ENCODE measurements around the gene CD14.

CD14 gene

DNA sequence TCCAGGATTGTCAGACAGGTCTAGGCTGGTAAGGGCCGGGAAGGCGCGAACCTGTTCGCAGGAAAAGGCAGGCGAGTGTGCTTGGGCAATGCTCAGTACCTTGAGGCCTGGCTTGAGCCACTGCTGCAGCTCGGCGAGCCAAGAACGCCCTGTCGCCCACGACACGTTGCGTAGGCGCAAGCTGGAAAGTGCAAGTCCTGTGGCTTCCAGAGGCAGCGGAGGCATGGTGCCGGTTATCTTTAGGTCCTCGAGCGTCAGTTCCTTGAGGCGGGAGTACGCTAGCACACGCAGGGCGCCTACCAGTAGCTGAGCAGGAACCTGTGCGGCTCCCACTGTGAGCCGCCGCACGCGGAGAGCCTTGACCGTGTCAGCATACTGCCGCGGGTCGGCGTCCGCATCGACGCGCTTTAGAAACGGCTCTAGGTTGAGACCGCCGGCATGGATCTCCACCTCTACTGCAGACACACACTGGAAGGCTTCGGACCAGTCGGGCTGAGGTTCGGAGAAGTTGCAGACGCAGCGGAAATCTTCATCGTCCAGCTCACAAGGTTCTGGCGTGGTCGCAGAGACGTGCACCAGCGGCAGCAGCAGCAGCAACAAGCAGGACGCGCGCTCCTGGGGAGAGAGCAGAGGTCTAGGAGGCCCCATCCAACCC is 482 bp downstream of the CD14 start:
- TF ChIP-seq, protein P1, sequence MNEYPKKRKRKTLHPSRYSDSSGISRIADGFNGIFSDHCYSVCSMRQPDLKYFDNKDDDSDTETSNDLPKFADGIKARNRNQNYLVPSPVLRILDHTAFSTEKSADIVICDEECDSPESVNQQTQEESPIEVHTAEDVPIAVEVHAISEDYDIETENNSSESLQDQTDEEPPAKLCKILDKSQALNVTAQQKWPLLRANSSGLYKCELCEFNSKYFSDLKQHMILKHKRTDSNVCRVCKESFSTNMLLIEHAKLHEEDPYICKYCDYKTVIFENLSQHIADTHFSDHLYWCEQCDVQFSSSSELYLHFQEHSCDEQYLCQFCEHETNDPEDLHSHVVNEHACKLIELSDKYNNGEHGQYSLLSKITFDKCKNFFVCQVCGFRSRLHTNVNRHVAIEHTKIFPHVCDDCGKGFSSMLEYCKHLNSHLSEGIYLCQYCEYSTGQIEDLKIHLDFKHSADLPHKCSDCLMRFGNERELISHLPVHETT (tag by site-specific recombination; IDR thresholded peaks at IDR 0.05): no peak
- TF ChIP-seq ZNF302 (tag by site-specific recombination; IDR thresholded peaks at IDR 0.05; ENCODE audit: low read depth) (no peak), ZNF670 (tag by site-specific recombination; IDR thresholded peaks at IDR 0.05; ENCODE audit: low read depth) (no peak), ZNF423 (tag by site-specific recombination; IDR thresholded peaks at IDR 0.05) (no peak)
- TF ChIP-seq, protein P2, sequence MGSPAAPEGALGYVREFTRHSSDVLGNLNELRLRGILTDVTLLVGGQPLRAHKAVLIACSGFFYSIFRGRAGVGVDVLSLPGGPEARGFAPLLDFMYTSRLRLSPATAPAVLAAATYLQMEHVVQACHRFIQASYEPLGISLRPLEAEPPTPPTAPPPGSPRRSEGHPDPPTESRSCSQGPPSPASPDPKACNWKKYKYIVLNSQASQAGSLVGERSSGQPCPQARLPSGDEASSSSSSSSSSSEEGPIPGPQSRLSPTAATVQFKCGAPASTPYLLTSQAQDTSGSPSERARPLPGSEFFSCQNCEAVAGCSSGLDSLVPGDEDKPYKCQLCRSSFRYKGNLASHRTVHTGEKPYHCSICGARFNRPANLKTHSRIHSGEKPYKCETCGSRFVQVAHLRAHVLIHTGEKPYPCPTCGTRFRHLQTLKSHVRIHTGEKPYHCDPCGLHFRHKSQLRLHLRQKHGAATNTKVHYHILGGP (tag by site-specific recombination; IDR thresholded peaks at IDR 0.05): no peak
- POLR2A ChIA-PET: interaction anchor here (0.8 to 1.4 kb wide), 4 partner anchors 15 to 75 kb away, joined by 3 to 5 read pairs (median 3); partner anchors contain the start of genes APBB3, IK, NDUFA2 and SRA1
- H3K27ac ChIP-seq (ENCODE audit: extremely low read depth, low read depth, low read length): no peak overlapping the region

DNA sequence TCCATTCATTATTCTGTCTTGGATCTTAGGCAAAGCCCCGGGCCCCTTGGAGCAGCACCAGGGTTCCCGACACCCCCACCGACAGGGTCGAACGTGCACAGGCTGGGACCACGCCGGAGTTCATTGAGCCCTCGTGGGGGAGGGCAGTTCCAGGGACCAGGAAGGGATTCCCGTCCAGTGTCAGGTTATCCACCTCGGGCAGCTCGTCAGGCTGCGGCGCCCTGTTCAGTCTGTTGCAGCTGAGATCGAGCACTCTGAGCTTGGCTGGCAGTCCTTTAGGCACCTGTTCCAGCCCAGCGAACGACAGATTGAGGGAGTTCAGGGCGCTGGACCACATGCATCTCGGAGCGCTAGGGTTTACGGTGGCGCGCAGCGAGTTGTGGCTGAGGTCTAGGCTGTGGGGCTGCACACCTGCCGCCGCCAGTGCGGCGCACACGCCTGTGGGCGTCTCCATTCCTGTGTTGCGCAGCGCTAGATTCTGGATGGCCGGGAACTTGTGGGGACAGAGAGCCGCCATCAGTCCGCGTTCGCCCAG is 1.1 kb downstream of the CD14 start:
- ChIA-PET POLR2A (interaction anchor here (1.3 to 1.4 kb wide), 2 partner anchors 16 to 75 kb away, joined by 3 to 5 read pairs; partner anchors contain the start of genes IK, NDUFA2 and SRA1), CTCF (no interaction called here)
- H3K27ac ChIP-seq (ENCODE audit: extremely low read depth, low read depth, low read length): no peak overlapping the region

More for the DNA sequence above, 482 bp downstream of the CD14 start:
- no peaks in the 10 kb centered on the region for H3K36me3 ChIP-seq (ENCODE audit: control insufficient read depth in 2 of 2, insufficient read depth in 1 of 2, low read length in 2 of 2)
- no peaks in the 10 kb centered on the region; the same call in 1 of the 2 replicates for H3K9me3 ChIP-seq (ENCODE audit: control insufficient read depth, insufficient read depth, low read depth, low read length)
- H3K4me1 ChIP-seq (ENCODE audit: control insufficient read depth, insufficient read depth, low read length): no peaks in the 10 kb centered on the region
- no peak overlapping the region for H3K4me3 ChIP-seq (ENCODE audit: low read depth, low read length)
- CTCF ChIA-PET: interaction anchor here (0.6 to 3.2 kb wide), 2 partner anchors 86 to 260 kb away, joined by 4 to 12 read pairs; no protein-coding TSS in a partner anchor

DNA sequence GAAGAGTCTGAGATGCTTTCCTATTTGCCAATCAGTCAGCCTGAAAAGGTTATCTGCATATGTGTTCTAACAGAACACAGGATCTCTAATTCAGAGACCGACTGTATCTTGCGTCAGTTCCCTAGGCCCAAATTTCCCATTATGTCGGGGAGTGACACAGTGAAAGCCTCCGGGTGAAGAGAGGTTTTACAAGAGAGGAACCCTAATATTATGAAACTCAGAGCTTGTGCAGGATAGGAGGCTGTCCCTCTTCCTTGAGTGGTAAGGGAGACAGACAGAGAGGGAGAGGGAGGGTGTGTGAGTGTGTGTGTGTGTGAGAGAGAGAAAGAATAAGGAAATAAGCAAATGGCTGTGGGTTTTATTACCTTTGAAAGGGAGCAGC is 1.9 kb downstream of the CD14 start:
- Histone ChIP-seq H3K9me3 (ENCODE audit: control insufficient read depth, insufficient read depth, low read depth, low read length) (no peaks in the 10 kb centered on the region; the same call in 1 of the 2 replicates), H3K4me1 (ENCODE audit: control insufficient read depth, insufficient read depth, low read length) (no peaks in the 10 kb centered on the region), H3K27ac (ENCODE audit: extremely low read depth, low read depth, low read length) (no peak overlapping the region), H3K4me3 (ENCODE audit: low read depth, low read length) (no peak overlapping the region), H3K36me3 (ENCODE audit: control insufficient read depth in 2 of 2, insufficient read depth in 1 of 2, low read length in 2 of 2) (no peaks in the 10 kb centered on the region)
- TF ChIP-seq ZNF169 (tag by site-specific recombination; IDR thresholded peaks at IDR 0.05) (no peak), ZNF514 (tag by site-specific recombination; IDR thresholded peaks at IDR 0.05) (no peak), ZNF624 (tag by site-specific recombination; IDR thresholded peaks at IDR 0.05) (no peak), ZNF140 (tag by site-specific recombination; IDR thresholded peaks at IDR 0.05) (no peak), TRIM28 (IDR thresholded peaks at IDR 0.05; ENCODE audit: borderline replicate concordance, low read length) (no peak), ZNF558 (tag by site-specific recombination; IDR thresholded peaks at IDR 0.05) (no peak), MZF1 (tag by site-specific recombination; IDR thresholded peaks at IDR 0.05; ENCODE audit: borderline replicate concordance) (no peak), ZNF571 (tag by site-specific recombination; IDR thresholded peaks at IDR 0.05) (no peak)
- TF ChIP-seq, protein P3, sequence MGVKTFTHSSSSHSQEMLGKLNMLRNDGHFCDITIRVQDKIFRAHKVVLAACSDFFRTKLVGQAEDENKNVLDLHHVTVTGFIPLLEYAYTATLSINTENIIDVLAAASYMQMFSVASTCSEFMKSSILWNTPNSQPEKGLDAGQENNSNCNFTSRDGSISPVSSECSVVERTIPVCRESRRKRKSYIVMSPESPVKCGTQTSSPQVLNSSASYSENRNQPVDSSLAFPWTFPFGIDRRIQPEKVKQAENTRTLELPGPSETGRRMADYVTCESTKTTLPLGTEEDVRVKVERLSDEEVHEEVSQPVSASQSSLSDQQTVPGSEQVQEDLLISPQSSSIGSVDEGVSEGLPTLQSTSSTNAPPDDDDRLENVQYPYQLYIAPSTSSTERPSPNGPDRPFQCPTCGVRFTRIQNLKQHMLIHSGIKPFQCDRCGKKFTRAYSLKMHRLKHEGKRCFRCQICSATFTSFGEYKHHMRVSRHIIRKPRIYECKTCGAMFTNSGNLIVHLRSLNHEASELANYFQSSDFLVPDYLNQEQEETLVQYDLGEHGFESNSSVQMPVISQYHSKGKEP (tag by site-specific recombination; IDR thresholded peaks at IDR 0.05): no peak
- TF ChIP-seq, protein P4, sequence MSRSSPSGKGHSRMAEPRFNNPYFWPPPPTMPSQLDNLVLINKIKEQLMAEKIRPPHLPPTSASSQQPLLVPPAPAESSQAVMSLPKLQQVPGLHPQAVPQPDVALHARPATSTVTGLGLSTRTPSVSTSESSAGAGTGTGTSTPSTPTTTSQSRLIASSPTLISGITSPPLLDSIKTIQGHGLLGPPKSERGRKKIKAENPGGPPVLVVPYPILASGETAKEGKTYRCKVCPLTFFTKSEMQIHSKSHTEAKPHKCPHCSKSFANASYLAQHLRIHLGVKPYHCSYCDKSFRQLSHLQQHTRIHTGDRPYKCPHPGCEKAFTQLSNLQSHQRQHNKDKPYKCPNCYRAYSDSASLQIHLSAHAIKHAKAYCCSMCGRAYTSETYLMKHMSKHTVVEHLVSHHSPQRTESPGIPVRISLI (tag by site-specific recombination; IDR thresholded peaks at IDR 0.05): no peak
- CTCF ChIA-PET: interaction anchor here (0.6 kb wide), 2 partner anchors 18 to 44 kb away, joined by 3 to 4 read pairs; no protein-coding TSS in a partner anchor
- POLR2A ChIA-PET: interaction anchor here (1.3 to 1.5 kb wide), 2 partner anchors 17 kb away, joined by 3 to 8 read pairs; partner anchors contain the start of genes IK and NDUFA2

More for the DNA sequence above, 1.1 kb downstream of the CD14 start:
- no peaks in the 10 kb centered on the region for H3K4me1 ChIP-seq (ENCODE audit: control insufficient read depth, insufficient read depth, low read length)
- no peak overlapping the region for H3K4me3 ChIP-seq (ENCODE audit: low read depth, low read length)
- H3K9me3 ChIP-seq (ENCODE audit: control insufficient read depth, insufficient read depth, low read depth, low read length): no peaks in the 10 kb centered on the region; the same call in 1 of the 2 replicates
- no peaks in the 10 kb centered on the region for H3K36me3 ChIP-seq (ENCODE audit: control insufficient read depth in 2 of 2, insufficient read depth in 1 of 2, low read length in 2 of 2)
- TF ChIP-seq ZNF571 (tag by site-specific recombination; IDR thresholded peaks at IDR 0.05) (no peak), ZNF529 (tag by site-specific recombination; IDR thresholded peaks at IDR 0.05; ENCODE audit: insufficient replicate concordance) (no peak)

Measured in HEK293 (cell line).